HG02840 (cell line): ENCODE measurements around the gene HAO1.
"Not testable (repeated sequence)": the region's sequence is repeated elsewhere in the genome, so short reads cannot be mapped to it uniquely, and the experiment has no call there.

Experiments
- ATAC-seq: cut with Tn5 transposase; IDR thresholded peaks from one replicate; pipeline ENCODE4 v1.9.1; 2021; ENCODE audit warnings: mild to moderate bottlenecking, moderate library complexity, moderate number of reproducible peaks; ENCODE audit not compliant: unreplicated experiment, low FRiP score

Gene HAO1

DNA sequence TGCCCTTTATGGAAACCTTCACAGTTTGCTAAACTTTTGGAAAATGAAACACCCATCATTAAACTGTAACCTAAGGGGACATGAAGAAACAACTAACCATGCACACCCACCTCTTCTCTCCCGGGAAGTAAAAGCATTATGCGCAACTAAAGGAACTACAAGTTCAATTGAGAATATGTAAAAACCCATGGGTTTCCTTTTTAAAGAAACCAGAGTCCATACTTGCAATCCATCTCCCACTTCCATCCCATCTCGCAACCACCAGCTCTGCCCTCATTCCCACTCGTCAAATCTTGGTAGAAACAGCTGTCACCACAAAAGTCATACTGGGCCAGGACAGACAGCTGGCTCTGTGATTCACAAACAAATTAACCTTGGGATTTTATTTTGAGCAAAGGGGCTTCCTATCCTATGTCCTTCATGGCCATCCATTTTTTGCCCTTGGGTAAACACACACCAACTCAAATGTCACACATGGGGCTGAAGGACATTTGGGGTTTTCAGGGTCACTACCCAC lies 81.5 kb downstream of the HAO1 start:
- ATAC-seq, result no peak

DNA sequence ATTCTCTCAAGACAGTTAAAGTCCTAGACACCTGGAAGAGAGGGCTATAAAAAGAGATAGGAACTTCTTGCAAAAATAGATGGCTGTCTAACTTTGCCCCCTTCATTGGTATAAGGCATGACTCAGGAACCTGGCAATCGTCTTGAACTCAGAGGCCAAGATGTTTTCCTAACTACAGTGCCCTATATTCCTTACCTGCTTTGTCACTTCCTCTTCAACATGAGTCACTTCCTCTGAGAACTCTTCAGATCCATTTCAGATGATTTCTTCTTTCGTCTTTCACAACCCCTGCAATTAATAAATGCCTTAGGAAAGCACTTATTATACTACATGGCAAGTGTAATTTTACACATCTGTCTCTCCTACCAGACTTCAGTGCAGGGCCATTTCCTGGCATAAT lies 83.5 kb downstream of the HAO1 start:
- no peak for ATAC-seq

DNA sequence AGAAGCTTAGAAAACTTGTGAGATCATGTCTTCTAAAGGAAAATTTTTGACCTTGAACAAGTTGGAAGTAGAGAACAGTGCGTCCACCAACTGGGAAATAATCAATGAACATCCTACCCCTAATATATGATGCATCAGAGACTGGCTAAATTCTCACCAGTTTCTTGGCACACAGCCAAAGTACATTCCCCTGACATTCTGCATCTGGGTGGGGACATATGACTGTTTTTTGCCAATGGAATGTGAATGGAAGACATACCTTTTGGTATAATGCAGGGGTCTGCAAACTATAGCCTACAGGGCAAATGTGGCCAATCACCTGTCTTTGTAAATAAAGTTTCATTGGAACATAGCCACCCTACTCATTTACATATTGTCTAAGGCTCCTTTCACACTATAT lies 84.7 kb downstream of the HAO1 start:
- ATAC-seq, result no peak

DNA sequence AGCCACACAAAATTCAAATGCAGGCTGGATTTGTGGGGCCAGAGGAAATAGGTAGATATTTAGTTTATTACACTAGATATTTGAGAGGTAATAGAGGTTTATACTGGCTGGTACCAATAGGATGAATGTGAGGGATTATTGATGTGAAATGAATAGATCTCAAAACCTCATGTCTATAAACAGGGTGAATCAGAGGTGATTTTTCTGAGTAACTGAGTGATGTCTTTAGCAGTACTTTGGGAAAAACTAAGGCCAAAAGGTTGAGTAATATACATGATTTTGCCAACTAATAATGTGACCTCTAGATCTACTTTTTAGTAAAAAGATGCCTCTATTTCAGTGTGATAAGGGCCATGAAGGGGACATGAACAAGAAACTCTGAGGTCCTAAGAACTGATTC lies 86.8 kb downstream of the HAO1 start:
- ATAC-seq, result no peak

DNA sequence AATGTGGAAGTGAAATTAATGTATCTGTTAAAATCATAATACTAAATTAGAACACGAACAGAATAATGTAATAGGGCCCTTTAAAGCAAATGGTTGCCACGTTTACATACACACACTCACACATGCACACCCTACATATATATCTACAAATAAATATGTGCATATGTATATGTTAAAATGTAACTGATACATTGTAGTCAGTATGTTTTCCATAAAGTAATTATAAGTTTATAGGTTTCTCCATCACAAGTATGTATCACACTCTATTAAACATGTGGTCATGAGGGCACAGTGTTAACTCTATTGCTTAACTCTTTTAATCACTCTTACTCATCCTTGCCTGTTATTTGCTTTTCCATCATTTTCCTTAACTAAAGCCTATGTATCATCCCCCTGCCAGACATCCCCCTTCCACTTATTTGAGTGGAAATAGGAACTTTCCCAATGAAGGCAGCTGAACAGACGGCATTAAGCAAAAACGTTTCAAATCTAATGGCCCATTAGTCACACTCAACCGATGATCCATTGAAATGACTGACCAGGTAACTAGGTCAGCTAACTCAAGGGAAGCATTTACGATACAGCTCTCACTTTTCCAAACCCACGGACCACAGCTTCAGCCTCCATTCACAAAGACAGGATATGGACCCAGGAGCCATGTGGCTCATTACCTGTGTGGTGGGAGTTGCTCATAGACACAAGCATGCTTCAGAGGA lies 89.3 kb downstream of the HAO1 start:
- ATAC-seq, result no peak

DNA sequence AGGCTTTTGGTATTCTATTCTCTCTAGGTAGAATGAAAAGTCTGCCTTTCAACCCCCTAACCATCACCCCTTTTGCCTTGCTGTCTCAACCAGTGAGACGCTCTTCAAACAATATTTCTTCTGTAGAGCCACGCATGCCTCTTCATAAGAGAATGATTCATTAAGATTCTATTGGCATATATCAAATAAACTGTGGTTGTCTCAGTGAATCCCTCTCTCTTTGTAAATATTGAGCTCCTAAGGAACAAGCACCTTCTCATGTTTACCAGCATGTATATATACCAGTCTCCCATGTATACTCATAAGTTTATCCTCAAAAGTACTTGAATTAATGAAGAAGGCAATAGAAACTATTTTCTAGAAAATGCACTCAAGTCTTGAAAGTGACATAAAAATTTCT lies 90.6 kb downstream of the HAO1 start:
- no peak for ATAC-seq

DNA sequence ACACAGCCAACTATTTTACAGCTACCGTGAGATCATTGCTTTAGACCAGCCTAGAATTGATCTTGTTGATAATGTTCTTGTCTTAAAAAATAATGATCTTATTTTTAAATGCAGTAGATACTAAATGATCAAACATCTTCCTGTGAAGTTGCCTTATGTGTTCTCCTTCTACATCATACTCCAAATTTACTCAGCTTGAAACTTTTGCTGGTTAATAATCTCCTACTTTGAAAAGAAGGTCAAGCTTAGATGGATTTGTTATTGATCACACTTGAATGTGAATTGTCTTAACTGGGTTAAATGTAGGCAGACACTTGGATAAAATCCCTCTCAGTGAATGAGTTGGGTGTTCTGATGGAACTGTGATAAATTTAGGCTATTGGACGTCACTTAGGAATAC lies 91.9 kb downstream of the HAO1 start:
- ATAC-seq, result no peak

DNA sequence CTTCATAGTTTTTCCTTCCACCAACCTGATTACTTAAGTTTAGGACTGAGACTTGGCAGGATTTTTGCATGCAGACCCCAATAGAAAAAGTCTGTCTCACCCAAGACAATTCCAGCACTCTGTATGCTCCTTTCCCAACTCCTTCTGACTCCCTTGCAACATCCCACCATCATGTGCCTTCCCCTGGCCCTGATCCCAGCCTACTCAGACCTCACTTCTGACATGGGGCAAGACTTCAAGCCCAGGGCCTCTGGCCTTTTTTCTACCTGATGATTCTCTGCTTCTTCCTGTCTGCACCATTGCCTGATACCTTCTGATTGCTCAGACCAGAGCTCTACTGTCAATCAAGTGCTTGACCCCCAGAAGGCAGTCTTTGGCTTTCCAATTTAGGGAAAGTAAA lies 96.6 kb downstream of the HAO1 start:
- ATAC-seq, result no peak

DNA sequence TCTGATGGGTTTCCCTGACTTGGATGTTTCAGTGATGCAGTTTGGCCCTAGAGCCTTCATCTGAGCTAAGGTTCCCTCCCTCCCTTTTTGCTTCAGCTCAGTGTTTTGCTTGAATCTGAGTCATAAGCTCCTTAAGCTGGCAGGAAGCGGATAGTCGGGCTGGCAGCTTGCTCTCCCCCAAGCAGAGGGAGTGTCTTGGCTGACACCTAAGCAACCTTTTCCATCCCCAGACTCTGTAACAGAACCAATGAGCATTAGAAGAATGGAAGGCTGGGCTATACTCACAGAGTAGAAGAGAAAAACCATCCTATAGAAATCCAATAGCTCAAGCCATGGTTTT lies 98.3 kb downstream of the HAO1 start:
- no peak for ATAC-seq

DNA sequence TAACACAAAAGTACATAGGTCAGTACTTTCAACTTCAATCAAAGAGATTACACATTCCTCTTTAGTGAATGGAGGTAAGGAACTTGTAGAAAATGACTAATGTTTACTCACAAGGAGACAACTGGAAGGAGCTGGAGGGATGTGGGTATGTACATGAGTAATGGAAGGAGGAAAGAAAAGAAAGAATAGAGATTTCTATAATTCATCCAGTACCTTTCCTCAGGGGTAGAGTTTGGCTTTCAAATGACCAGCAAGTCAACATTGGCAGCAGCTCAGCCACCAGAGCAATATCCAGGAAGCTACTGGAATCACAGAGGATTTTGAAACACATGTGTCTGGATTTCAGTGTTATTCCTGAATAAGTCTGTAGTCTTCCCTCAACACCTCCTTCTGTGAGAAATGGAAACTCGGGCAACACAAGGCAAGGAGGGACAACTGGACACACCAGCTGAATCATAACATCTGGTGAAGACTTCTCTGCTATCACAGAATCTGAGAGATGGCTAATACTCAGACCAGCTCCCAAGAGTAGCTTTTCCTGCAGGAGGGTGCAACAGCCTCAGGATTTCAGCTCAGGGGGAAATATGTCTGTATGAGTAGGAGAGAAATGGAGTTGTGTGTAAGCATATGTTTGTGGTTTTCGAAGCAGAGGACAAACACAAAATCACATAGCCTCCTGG lies 98.8 kb downstream of the HAO1 start:
- ATAC-seq, result no peak

DNA sequence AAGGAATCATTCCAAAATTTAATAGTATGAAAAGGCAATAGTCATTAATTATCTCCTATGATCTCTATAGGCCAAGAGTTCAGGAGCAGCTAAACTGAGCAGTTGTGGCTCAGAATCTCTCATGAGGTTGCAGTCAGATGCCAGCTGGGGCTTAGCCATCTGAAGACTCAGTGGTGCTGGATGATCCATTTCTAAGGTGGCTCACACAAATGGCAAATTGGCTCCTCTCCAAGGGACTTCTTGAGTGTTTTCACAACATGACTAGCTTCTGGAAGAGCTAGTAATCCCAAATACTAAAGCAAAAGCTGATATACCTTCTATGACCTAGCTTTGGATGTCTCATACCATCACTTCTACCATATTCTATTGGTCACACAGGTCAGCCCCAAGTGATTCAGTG lies 104.2 kb downstream of the HAO1 start:
- ATAC-seq, result no peak

DNA sequence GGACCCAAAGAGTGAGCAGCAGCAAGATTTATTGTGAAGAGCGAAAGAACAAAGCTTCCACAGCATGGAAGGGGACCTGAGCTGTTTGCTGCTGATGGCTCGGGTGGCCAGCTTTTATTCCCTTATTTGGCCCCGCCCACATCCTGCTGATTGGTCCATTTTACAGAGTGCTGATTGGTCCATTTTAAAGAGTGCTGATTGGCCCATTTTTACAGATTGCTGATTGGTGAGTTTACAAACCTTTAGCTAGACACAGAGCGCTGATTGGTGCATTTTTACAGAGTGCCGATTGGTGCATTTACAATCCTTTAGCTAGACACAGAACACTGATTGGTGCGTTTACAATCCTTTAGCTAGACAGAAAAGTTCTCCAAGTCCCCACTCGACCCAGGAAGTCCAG lies 105.8 kb downstream of the HAO1 start:
- ATAC-seq, result not testable (repeated sequence)
